ENCODE measurements around the gene TH.

Gene TH

GRCh38 chr11:2169005-2169378 lies 2.6 kb downstream of the TH start:
- Mint-ChIP-seq H3K9me3 (no peaks in the 10 kb centered on the region), H3K4me1 (ENCODE audit: low read depth) (no peaks in the 10 kb centered on the region), H3K4me3 (no peak overlapping the region), H3K36me3 (ENCODE audit: low read depth) (no peaks in the 10 kb centered on the region), H3K27ac (no peak overlapping the region), H3K27me3 (ENCODE audit: low read depth) (no peaks in the 10 kb centered on the region)

DNA sequence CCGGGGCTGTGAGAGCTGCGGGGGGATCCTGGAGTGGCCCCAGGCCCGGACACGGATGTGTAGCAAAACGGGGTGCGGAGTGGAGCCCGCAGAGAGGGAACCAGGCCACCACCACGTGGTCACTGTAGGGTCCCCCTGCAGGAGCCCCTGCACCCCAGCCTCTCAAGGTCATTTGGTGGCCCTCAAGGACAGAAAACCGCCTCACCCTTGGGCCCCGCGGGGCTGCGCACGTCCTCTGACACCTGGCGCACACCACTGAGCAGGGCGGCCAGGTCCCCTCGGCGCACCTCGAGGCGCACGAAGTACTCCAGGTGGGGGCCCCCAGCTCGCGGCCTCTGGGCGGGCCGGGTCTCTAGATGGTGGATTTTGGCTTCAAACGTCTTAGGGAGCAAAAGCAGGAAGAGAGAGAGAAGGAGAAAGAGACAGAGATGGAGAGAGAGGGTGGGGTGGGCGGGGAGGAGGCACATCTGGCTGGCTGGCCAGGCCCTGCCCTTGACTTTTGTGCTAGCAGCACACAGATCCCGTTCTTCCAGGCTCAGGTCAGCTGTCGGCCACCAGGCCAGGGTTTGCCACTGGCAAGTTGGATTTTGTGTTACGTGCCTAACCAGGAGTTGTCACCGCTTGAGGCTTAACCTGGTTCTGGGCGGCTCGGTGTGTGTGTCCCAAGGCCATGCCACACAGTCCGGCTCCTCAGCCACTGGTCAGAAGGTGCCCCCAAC lies 3.2 kb downstream of the TH start:
- no peak overlapping the region for H3K27ac Mint-ChIP-seq
- no peaks in the 10 kb centered on the region for H3K36me3 Mint-ChIP-seq (ENCODE audit: low read depth)
- H3K27me3 Mint-ChIP-seq (ENCODE audit: low read depth) = no peaks in the 10 kb centered on the region
- H3K4me1 Mint-ChIP-seq (ENCODE audit: low read depth) = no peaks in the 10 kb centered on the region
- H3K4me3 Mint-ChIP-seq = no peak overlapping the region
- no peaks in the 10 kb centered on the region for H3K9me3 Mint-ChIP-seq

- Mint-ChIP-seq H3K36me3 (ENCODE audit: low read depth) (no peaks in the 10 kb centered on the region), H3K4me1 (ENCODE audit: low read depth) (no peaks in the 10 kb centered on the region), H3K27ac (no peak overlapping the region), H3K27me3 (ENCODE audit: low read depth) (no peaks in the 10 kb centered on the region), H3K4me3 (no peak overlapping the region), H3K9me3 (no peaks in the 10 kb centered on the region)
Observed at GRCh38 chr11:2167141-2168045, 4.2 kb downstream of the TH start.

GRCh38 chr11:2166091-2166851 lies 5.3 kb downstream of the TH start:
- no peaks in the 10 kb centered on the region for H3K4me1 Mint-ChIP-seq (ENCODE audit: low read depth)
- no peak overlapping the region for H3K4me3 Mint-ChIP-seq
- H3K27ac Mint-ChIP-seq = no peak overlapping the region
- no peaks in the 10 kb centered on the region for H3K27me3 Mint-ChIP-seq (ENCODE audit: low read depth)
- H3K9me3 Mint-ChIP-seq = no peaks in the 10 kb centered on the region
- H3K36me3 Mint-ChIP-seq (ENCODE audit: low read depth) = no peaks in the 10 kb centered on the region

GRCh38 chr11:2165571-2165970 lies 6.0 kb downstream of the TH start:
- H3K4me1 Mint-ChIP-seq (ENCODE audit: low read depth) = no peaks in the 10 kb centered on the region
- H3K36me3 Mint-ChIP-seq (ENCODE audit: low read depth) = no peaks in the 10 kb centered on the region
- H3K27ac Mint-ChIP-seq = no peak overlapping the region
- H3K9me3 Mint-ChIP-seq = no peaks in the 10 kb centered on the region
- H3K27me3 Mint-ChIP-seq (ENCODE audit: low read depth) = no peaks in the 10 kb centered on the region
- H3K4me3 Mint-ChIP-seq = no peak overlapping the region

- no peaks in the 10 kb centered on the region for H3K4me1 Mint-ChIP-seq (ENCODE audit: low read depth)
- no peak overlapping the region for H3K4me3 Mint-ChIP-seq
- H3K27me3 Mint-ChIP-seq (ENCODE audit: low read depth) = no peaks in the 10 kb centered on the region
- no peaks in the 10 kb centered on the region for H3K36me3 Mint-ChIP-seq (ENCODE audit: low read depth)
- no peak overlapping the region for H3K27ac Mint-ChIP-seq
- no peaks in the 10 kb centered on the region for H3K9me3 Mint-ChIP-seq
Observed at GRCh38 chr11:2164861-2165555, 6.6 kb downstream of the TH start.

GRCh38 chr11:2164081-2164480 lies 7.5 kb downstream of the TH start:
- Mint-ChIP-seq H3K4me3 (no peak overlapping the region), H3K27ac (no peak overlapping the region), H3K9me3 (no peaks in the 10 kb centered on the region), H3K4me1 (ENCODE audit: low read depth) (no peaks in the 10 kb centered on the region), H3K27me3 (ENCODE audit: low read depth) (no peaks in the 10 kb centered on the region), H3K36me3 (ENCODE audit: low read depth) (no peaks in the 10 kb centered on the region)

DNA sequence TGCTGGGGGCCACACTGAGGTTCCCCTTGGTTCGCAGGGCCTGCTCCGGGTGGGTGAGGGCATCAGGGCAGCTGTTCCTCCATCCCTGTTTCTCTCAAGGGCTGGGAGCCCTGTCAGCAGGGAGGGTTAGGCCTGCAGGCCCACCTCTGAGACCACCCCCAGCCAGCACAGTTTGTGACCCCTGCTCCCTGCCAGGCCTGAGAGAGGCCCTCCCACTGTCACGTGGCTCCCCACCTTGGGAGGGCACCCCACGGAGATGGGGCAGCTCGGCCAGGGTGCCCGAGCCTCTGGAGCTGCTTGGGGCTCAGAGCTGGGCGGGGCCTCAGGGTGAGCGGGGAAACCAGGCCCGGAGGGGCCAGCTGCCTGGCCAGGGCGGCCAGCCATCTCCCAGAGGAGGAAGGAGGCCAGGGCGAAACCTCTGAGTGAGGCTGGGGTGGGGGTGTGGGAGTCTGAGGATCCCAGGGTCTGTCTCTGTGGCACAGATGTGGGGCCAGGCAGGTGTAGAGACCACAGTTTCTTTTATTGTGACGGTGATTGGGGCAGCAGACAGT lies 8.1 kb downstream of the TH start:
- no peaks in the 10 kb centered on the region for H3K27me3 Mint-ChIP-seq (ENCODE audit: low read depth)
- H3K4me3 Mint-ChIP-seq = no peak overlapping the region
- no peaks in the 10 kb centered on the region for H3K4me1 Mint-ChIP-seq (ENCODE audit: low read depth)
- no peaks in the 10 kb centered on the region for H3K9me3 Mint-ChIP-seq
- no peak overlapping the region for H3K27ac Mint-ChIP-seq
- no peaks in the 10 kb centered on the region for H3K36me3 Mint-ChIP-seq (ENCODE audit: low read depth)

- H3K4me1 Mint-ChIP-seq (ENCODE audit: low read depth) = no peaks in the 10 kb centered on the region
- H3K36me3 Mint-ChIP-seq (ENCODE audit: low read depth) = no peaks in the 10 kb centered on the region
- no peak within 1 kb of the TSS for H3K27ac Mint-ChIP-seq
- no peak within 1 kb of the TSS for H3K4me3 Mint-ChIP-seq
- no peaks in the 10 kb centered on the region for H3K27me3 Mint-ChIP-seq (ENCODE audit: low read depth)
- no peaks in the 10 kb centered on the region for H3K9me3 Mint-ChIP-seq
Observed at GRCh38 chr11:2160736-2161259, 10.8 kb downstream of the TH start, which contains the start of gene INS. Gene INS (minus strand): TSS chr11:2161209. CDS start chr11:2160971, 238 bp downstream.

DNA sequence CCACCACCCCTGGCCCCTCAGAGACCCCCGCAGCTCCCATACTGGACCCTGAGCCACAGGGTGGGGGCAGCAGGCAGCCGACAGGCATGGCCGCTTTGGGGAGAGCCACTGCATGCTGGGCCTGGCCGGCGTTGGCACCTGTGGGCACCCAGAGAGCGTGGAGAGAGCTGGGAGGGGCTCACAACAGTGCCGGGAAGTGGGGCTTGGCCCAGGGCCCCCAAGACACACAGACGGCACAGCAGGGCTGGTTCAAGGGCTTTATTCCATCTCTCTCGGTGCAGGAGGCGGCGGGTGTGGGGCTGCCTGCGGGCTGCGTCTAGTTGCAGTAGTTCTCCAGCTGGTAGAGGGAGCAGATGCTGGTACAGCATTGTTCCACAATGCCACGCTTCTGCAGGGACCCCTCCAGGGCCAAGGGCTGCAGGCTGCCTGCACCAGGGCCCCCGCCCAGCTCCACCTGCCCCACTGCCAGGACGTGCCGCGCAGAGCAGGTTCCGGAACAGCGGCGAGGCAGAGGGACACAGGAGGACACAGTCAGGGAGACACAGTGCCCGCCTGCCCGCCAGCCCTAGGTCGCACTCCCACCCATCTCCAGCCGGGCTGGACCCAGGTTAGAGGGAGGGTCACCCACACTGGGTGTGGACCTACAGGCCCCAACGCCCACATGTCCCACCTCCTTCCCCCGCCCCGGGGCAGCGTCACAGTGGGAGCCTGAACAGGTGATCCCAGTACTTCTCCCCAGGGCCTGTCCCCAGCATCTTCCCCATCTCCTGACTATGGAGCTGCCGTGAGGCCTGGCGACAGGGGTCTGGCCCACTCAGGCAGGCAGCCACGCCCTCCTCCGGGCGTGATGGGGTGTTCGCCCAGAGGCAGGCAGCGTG lies 11.8 kb downstream of the TH start:
- H3K4me1 Mint-ChIP-seq (ENCODE audit: low read depth) = no peaks in the 10 kb centered on the region
- H3K27ac Mint-ChIP-seq = no peak overlapping the region
- no peaks in the 10 kb centered on the region for H3K36me3 Mint-ChIP-seq (ENCODE audit: low read depth)
- no peaks in the 10 kb centered on the region for H3K9me3 Mint-ChIP-seq
- H3K27me3 Mint-ChIP-seq (ENCODE audit: low read depth) = no peaks in the 10 kb centered on the region
- no peak overlapping the region for H3K4me3 Mint-ChIP-seq

- Mint-ChIP-seq H3K4me1 (ENCODE audit: low read depth) (no peaks in the 10 kb centered on the region), H3K27me3 (ENCODE audit: low read depth) (no peaks in the 10 kb centered on the region), H3K4me3 (no peak overlapping the region), H3K27ac (no peak overlapping the region), H3K9me3 (no peaks in the 10 kb centered on the region), H3K36me3 (ENCODE audit: low read depth) (no peaks in the 10 kb centered on the region)
Observed at GRCh38 chr11:2158966-2159365, 12.6 kb downstream of the TH start.

GRCh38 chr11:2158296-2158737 lies 13.3 kb downstream of the TH start:
- no peaks in the 10 kb centered on the region for H3K36me3 Mint-ChIP-seq (ENCODE audit: low read depth)
- H3K27me3 Mint-ChIP-seq (ENCODE audit: low read depth) = no peaks in the 10 kb centered on the region
- no peaks in the 10 kb centered on the region for H3K4me1 Mint-ChIP-seq (ENCODE audit: low read depth)
- no peak overlapping the region for H3K27ac Mint-ChIP-seq
- H3K4me3 Mint-ChIP-seq = no peak overlapping the region
- no peaks in the 10 kb centered on the region for H3K9me3 Mint-ChIP-seq

Data from T-helper 1 cell treated with Interleukin-12 subunit alpha and Interleukin-12 subunit beta and Interleukin-4 antibody, amounts not matched to agents 30 μg/mL and 1 μg/mL, for 36 hours (primary cell).